ENCODE results near the gene ITFG1.
"Not testable (repeated sequence)": the region's sequence is repeated elsewhere in the genome, so short reads cannot be mapped to it uniquely, and the experiment has no call there.

Gene ITFG1

DNA sequence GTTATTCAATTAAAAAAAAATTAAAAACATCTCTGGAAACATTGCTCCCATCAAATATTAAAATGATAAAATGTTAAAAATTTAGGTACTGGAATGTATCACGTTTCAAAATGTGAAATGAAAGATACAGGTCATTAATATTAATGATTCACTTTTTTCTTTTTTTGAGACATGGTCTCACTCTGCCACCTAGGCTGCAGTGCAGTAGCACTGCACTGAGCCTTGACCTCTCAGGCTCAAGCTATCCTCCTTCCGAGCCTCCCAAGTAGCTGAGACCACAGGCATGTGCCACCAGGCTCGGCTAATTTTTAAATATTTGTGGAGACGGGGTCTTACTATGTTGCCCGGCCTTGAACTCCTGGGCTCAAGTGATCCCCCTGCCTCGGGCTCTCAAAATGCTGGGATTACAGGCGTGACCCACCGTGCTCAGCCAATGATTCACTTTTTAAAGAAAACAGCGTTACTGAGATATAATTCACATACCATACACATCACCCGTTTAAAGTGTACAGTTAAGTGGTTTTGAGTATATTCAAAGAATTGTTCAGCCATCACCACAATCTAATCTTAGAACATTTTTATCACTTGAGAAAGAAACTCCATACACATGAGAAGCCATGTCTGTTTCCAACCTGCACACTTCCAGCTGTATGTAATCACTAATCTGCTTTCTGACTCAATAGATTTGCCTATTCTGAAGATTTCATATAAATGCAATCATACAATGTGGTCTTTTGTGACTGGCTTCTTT is 298.0 kb downstream of the ITFG1 start:
- in situ Hi-C loops (cut with MboI; ENCODE audit: low sequenced_read_pairs): no loop called here

DNA sequence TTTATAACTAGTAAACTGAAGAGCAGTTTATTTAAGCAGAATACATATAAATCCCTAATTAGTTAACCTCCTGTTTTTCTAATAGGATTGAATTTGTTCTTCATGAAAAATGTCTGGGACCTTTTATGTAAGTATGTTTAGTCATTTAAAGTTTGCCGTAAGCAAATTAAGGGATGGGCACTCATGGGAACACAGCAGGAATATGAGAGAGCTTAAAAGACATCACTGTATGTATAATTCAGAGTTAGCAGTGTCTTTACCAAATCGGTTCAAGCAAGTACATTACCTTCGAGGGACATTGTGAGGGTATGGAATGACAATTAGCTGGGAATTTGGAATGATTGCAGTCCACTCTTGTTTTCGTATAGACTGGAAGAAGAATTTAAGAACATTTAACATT is 299.4 kb downstream of the ITFG1 start:
- in situ Hi-C loops (cut with MboI; ENCODE audit: low sequenced_read_pairs): no loop called here

DNA sequence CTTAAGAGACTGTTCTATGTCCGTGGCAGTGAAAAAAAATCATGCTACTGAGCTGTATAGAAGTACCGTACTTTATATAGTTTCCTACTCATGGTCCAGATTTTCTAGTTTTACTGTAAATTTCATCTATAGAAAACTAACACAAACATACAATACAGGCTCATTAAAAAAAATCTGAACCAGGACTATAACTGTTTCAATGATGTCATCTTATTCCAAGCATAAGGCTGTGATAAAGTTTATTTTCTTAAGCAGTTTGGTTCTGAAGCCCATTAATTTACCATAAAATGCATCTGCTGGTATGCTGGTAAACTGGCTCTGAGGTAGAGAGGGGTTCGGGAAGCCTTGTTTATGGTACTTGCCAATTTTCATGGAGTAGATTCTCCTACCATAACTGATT is 300.4 kb downstream of the ITFG1 start:
- in situ Hi-C loops (cut with MboI; ENCODE audit: low sequenced_read_pairs): no loop called here

DNA sequence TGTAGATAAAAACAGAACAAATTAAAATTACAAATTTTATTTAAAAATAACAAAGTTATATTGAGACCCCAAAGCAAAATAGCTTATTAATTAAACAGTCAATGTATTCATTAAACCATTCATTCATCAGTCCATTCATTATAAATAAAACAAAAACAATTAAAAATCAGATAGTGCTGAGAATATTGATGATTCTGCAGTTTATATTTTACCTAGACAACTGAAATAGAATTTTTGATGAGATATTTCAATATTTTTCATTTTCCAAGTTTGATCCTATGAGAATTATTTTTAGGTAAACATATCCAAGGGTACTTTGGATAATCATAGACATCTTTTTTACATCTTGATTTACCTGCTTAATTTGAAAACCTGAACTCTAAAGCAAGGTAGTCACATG is 301.9 kb downstream of the ITFG1 start:
- in situ Hi-C loops (cut with MboI; ENCODE audit: low sequenced_read_pairs): no loop called here

DNA sequence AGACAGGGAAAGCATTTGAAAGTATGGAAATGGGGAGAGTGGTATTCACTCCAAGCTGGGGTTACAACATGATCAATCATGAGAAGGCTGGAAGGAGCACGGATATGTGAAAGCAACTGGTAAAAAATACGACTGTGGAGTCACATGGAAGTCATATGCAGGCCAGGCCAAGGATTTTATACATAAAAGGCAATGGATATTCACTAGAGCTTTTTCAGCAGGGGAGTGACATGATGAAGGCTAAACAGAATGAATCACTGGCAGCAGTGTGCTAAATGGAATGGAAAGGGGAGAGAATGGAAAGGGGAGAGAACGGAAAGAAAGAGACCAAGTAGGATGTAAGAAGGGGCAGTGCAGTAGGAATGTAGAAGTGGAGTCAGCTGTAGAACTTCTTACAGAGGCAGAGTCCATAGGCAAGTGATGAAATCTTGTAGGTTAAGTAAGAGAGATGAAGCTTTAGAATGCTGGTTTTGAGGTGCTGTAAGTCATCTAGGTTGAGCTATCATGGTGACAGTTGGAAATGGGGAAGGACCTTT is 304.1 kb downstream of the ITFG1 start:
- in situ Hi-C loops (cut with MboI; ENCODE audit: low sequenced_read_pairs): no loop called here

DNA sequence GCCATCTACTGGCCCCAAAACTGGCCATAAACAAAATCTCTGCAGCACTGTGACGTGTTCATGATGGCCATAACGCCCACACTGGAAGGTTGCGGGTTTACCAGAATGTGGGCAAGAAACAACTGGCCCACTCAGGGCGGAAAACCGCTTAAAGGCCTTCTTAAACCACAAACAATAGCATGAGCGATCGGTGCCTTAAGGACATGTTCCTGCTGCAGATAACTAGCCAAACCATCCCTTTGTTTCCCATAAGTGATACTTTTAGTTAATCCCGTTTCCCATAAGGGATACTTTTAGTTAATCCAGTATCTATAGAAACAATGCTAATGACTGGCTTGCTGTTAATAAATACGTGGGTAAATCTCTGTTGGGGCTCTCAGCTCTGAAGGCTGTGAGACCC is 308.4 kb downstream of the ITFG1 start:
- in situ Hi-C loops (cut with MboI; ENCODE audit: low sequenced_read_pairs): not testable (repeated sequence)

DNA sequence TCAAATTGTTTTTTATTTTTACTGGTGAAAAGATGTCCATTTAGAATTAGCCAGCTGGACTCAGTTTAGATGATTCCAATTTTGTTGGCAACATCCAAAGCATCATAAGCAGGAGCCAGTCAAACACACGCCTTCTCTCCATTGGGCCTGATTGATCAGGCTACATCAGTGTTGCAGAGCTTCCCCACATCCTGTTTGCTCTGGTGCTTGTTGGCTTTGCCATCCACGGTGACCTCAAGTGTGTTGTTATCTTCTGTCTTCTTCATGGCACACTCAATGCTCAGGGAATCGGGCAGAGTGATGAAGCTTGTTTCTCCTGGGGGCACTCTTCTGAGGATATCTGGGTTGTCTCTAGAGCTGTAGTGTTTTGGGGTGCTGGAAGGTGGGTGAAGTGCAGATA is 310.8 kb downstream of the ITFG1 start:
- in situ Hi-C loops (cut with MboI; ENCODE audit: low sequenced_read_pairs): no loop called here

DNA sequence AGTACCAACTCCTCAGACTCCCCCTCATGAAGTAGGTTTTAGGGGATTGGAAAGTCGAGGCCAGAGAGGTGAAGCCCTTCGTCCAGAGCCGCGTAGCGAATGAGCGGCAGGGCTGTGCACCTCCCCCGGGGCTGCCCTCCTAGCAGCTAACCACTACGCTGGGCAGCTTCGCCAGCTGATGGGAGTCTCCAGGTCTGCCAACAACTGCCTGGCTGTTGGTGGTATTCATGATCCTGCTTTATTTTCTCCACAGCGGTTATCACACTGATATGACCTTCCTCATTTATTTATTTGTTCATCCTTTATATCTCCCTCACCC is 316.3 kb downstream of the ITFG1 start:
- in situ Hi-C loops (cut with MboI; ENCODE audit: low sequenced_read_pairs): no loop called here

DNA sequence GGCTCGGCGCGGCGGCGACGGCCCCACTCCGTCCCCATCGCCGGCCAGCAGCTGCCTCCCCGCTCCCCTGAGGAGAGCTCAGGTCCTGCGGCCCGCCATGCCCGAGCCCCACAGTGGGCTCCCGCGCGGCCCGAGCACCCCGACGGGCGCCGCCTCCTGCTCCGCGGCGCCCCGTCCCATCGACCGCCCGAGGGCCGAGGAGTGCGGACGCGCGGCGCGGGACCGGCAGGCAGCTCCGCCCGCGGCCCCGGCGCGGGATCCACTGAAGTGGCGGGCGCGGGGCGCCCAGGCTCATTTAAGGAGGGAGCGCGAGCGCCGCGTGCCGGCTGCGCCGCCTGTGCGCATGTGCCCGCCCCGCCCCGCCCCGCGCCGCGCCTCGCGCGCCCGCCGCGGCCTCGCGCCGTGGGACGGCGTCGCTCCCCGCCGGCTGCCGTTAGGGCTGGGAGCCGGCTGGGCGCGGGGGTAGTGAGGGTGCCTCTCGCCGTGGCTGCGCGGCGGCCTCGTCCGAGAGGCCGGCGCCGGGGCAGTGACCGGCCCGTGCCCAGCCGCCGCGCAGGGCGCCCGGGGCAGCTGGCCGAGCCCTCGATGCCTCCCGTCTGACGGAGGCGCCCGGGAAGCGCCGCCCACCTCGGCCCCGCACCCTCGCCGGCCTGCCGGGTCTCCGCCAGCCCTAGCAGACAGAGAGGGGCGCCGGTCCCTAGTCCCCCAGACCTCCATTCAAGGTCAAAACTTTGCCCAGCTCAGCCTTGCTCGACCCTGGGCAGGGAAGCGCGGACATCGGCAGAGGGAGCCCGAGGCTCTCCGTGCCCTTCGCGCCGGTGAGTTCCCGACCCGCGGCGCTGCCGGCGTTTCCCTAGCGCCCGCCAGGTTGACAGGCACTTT is 316.9 kb downstream of the ITFG1 start, which contains the start of gene NETO2:
NETO2 (minus strand) TSS at position 269 of the 882 bp plus-strand sequence. CDS start 333 bp downstream, outside the sequence.
- in situ Hi-C loops (cut with MboI; ENCODE audit: low sequenced_read_pairs): no loop called here

DNA sequence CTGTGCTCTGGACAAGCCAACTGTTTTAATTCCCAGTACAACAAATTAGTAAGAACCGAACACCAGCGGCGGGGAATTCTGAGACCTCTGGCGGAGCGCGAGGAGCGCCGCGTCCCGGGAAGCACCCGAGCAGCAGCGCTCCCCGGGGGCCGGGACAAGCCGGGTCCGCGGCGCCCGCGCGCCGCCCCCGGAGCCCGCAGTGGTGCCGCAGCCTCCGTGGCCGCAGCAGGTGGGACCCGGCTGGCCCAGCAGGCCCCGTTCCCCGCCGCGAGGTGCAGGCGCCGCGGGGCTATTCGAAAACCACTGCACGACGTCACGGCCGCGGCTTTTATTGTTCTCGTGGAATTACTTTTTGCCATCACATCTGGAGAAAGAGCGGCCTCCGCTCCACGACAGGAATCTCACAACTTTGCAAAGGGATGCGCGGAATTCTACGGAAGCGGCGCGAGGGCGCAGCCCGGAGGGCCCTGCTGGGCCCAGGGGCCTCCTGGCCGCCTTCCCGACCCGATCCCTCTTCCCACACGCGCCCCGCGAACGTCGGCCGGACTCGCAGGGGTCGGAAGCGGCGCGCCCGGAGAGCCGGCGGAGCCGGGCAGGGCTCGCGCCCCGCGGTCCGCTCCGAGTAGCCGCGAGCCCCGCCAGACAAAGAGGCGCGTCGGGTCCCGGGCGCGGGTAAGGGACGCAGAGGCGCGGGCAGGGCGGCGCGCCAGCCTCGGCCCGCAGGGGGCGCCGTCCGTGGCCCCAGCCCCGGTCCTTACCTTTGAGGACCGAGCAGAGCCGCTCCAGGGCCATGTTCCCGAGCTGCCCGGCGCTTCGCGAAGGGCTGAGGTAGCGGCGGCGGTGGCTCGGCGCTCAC is 317.8 kb downstream of the ITFG1 start:
- in situ Hi-C loops (cut with MboI; ENCODE audit: low sequenced_read_pairs): no loop called here

DNA sequence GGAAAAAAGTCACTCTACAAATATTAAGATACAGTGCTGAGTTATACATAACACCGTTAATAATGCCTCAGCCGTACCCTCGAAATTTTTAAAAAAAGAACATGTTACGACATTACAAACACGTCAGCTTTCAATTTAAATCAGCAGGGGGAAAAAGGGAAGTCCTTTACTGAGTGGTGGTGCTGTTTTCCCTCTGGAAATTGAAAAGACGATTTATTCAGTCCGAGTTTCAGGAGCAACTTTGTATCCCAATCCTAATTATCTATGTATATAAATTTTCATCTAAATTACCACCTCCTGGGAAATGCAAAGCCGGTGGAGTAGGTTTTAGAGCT is 318.4 kb downstream of the ITFG1 start:
- in situ Hi-C loops (cut with MboI; ENCODE audit: low sequenced_read_pairs): no loop called here

DNA sequence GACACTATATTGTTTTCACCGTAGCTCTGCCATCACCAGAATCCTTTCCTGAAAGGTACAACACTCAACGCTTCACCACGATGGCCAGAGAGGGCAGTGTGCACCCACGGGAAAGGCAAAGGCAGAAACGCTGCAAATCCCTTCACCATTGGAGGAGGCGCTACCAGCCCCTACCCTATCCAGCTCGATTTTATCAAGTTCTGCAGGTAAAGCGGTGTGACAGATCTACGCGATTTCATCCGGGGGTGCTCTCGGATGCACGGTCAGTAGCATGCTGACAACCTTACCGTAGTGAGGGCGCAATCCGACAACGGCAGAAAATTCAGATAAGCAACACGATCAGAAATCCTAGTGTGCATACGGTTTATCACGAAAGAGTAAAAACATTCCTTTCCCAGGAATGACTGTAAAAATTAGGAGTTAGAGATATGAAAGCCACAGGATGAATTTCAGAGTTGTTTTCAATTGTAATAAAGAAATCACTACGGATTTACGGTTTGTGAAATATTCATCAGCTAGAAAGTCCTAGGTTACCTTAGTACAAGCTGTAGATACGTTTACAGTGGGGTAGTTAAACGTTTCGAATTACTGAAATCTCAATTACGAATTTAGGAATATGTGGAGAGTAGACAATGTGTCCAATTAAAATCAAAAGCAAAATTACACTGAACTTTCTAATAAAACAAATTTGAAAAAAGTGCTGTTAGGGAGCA is 318.9 kb downstream of the ITFG1 start:
- in situ Hi-C loops (cut with MboI; ENCODE audit: low sequenced_read_pairs): no loop called here

DNA sequence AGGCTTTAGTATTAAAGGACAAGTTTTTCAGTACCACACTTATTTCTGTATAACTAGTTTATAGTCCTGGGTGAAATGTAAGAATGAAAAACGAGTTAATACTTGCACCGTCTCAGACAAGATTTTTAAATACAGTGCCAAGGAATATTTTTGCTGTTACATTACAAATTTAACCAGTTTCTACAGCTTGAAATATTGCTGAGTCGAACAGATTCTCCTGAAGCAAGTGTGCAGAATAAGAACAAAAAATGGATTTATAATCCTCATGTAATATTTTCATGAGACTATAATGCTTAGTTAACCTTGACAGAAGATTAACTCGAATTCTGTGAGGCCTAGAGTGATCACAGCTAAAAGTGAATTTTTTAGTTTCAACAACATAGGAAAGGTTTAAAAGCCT is 320.2 kb downstream of the ITFG1 start:
- in situ Hi-C loops (cut with MboI; ENCODE audit: low sequenced_read_pairs): no loop called here

DNA sequence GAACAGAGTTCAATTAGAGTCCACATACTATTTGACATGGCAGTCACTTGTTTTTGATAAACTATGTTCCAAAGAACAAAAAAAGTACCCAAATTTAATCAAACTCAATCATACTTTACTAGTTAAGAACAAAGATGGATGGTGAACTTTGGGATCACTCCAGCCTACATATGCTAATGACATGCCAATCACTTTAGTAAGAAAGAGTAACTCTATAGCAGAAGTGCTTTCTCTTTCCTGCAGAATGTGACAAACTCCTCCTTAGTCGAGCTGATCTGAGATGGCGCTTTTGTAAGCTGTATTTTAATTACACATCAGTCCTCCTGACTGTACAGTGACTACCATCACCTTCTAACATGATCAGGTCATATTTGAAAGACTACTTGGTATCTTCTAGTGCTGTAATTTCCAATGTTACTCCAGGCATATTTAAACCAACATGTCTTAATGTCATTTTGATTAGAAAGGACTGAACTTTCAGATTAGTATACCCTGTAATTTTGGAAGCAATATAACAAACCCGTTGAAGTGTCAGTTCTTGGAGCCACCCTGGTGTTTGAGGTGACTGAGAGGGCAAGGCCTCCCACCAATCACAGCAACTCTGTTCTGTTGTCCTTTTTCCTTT is 321.2 kb downstream of the ITFG1 start:
- in situ Hi-C loops (cut with MboI; ENCODE audit: low sequenced_read_pairs): no loop called here

DNA sequence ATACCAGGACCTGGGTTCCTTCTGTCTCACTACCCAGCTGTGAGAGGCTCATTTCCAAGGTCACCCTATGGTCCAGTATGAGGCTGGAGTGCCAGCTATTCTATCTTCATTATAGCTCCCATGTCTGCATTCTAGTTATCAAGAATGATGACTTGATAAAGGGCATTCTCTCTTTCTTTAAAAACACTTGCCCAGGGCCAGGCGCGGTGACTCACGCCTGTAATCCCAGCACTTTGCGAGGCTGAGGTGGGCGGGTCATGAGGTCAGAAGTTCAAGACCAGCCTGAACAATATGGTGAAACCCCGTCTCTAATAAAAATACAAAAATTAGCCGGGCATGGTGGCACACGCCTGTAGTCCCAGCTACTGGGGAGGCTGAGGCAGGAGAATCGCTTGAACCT is 322.9 kb downstream of the ITFG1 start:
- in situ Hi-C loops (cut with MboI; ENCODE audit: low sequenced_read_pairs): not testable (repeated sequence)

DNA sequence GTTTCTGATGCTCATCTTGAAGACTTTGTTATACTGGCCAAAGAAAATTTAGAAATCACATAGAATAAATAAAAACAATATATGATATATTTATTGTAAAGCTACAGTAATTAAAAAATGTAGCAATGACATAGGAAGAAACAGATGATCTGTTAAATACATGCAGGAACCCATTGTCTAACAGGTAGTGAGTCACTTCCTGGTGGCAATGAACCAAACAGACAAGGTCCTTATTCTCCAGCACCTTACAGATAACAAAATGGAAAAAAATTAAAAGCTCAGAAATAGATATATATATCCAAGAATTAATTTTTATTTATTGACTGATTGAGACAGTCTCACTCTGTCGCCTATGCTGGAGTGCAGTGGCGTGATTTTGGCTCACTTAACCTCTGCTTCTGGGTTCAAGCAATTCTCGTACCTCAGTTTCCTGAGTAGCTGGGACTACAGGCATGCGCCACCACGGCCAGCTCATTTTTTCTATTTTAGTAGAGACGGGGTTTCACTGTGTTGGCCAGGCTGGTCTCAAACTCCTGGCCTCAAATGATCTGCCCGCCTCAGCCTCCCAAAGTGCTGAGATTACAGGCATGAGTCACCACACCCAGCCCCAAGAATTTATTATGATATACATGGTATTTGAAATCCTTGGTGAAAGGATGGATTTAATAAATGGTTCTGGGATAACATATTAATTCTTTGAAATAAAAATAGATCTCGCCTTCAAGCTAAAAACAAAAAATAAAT is 324.6 kb downstream of the ITFG1 start:
- in situ Hi-C loops (cut with MboI; ENCODE audit: low sequenced_read_pairs): no loop called here

DNA sequence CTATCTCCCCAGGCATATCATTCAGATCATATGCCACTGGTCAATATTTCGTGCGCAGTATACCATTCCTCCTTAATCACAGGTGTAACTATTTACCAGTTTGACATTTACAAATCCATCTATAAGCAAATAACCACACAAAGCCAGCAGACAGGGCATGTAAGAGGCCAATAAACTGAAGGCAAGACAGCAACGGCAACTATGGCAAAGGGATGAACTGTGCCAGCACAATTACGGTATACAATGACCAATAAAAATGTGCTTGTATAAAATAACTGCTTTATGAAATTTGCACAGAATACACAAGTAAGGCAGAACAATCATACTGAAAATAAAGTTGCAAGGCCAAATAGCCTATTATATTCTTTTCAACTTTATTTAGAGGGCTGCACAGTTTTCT is 326.3 kb downstream of the ITFG1 start:
- in situ Hi-C loops (cut with MboI; ENCODE audit: low sequenced_read_pairs): no loop called here

DNA sequence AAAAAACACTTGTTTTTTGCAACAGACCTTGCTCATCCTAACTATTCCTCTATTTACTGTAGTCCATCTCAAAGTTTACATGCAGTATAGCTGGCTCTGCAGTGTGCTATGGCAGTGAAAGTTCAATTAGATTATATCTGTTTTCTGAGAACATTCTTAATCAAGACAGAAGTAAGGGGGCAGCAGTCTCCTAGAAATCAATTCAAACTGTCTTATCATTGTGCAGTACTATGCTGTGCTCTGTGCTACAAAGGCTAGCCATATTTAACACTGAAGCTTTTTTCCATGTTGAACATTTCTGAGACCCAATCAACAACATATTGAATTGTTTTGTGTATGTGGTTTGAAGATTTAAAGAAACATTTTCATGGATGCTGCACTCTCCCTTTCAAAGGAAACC is 328.6 kb downstream of the ITFG1 start:
- in situ Hi-C loops (cut with MboI; ENCODE audit: low sequenced_read_pairs): no loop called here

DNA sequence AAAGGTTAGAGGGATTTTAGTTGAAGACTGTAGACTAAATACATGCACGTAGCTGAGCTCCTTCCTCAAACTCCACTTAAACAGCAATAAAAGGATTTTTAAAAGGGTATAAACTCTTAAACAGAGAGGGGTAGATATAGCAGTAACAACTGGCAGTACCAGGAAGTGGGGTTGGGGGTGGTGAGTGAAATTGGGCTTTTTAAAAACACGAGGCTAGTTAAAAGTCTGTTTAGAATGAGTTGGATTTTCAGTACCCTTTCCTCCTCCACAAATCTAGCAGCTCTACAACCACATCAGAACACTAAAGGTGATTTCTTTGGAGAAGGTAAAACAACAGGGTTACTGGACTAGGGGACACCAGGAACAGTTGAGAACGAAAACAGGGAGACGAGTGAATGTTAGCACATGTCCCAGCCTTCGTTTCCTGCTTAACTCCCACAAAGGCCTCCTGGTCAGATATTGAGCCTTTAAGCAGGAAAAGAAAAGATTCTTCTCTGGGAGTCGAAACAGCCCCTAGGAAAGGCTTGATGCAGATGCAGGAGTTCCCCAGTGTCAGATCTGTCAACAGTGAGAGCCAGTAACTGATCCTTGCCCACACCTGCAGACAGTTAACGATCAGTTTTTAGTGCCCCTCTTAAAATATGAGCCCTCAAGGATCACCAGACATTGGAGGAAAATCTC is 331.0 kb downstream of the ITFG1 start:
- in situ Hi-C loops (cut with MboI; ENCODE audit: low sequenced_read_pairs): no loop called here
